ENCODE data around the gene GALNT8.

GALNT8 gene

DNA sequence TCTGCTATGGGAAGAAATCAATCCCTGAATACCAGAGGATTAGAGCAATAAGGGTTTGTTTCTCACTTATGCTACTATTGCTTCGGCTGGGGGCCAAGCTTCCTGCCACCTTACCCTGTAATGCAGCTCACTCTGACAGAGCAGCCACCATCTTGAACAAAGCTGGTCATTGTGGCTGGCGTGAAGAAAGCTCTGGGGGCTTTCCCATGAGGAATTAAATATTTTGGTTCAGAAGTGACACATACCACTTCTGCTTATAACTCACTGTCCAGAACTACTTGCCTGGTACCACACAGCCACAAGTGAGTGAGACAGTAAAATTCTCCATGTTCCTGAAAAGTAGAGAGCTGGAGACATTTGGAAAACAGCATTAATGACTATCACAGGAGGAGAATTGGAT, 82.6 kb downstream of the GALNT8 start:
- DNase-seq: no peak

- no peak for DNase-seq
Measured at GRCh38 chr12:4806439-4807115, 86.4 kb downstream of the GALNT8 start.

GRCh38 chr12:4807116-4807783, 87.0 kb downstream of the GALNT8 start:
- no peak for DNase-seq

DNA sequence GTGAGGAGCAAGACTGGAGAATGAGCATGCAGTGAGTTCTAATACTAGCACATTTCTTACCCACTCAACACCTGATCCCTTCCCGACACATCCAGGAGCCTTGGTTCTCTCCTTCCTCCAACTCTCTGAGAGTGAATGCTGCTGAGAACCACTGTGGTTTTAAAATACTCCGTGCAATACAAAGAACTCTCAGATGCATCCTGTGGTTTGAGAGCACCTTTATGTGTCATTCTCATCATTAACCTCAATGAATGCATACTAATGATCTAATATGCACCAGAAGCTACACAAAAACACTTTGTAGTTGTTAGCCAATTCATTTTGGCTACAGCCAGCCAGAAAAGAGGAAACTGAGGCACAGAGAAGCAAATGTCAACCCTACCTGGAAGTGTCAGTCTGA, 87.6 kb downstream of the GALNT8 start:
- DNase-seq: no peak

DNA sequence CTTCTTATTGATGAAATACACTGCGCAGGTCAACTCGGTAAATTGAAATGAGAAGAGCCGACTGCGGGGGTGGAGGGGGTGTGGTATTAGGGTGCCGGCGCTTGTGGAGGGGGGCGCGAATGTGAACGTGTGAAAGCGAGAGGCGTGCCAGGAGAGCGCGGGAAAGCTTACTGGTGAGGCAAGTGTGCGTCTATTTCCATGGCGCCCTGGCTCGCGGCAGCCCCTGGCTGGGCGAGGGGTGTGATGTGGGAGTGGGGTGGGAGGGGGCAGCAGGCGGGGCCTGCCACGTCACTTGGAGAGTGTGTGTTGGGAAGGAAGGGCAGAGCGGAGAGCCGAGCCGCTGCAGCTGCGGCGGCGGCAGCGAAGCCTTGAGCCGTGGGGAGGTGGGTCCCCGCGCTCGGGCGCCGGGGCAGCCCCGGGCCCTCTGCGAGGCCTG, 88.8 kb downstream of the GALNT8 start:
- no peak for DNase-seq

GRCh38 chr12:4809449-4810218, 89.4 kb downstream of the GALNT8 start:
- DNase-seq: no peak

DNA sequence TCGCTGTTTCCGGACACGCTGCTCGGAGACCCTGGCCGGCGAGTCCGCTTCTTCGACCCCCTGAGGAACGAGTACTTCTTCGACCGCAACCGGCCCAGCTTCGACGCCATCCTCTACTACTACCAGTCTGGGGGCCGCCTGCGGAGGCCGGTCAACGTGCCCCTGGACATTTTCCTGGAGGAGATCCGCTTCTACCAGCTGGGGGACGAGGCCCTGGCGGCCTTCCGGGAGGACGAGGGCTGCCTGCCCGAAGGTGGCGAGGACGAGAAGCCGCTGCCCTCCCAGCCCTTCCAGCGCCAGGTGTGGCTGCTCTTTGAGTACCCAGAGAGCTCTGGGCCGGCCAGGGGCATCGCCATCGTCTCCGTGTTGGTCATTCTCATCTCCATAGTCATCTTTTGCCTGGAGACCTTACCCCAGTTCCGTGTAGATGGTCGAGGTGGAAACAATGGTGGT, 90.0 kb downstream of the GALNT8 start:
- no peak for DNase-seq

GRCh38 chr12:4812624-4813327, 92.6 kb downstream of the GALNT8 start:
- DNase-seq: no peak

GRCh38 chr12:4813741-4814140, 93.5 kb downstream of the GALNT8 start:
- no peak for DNase-seq

DNA sequence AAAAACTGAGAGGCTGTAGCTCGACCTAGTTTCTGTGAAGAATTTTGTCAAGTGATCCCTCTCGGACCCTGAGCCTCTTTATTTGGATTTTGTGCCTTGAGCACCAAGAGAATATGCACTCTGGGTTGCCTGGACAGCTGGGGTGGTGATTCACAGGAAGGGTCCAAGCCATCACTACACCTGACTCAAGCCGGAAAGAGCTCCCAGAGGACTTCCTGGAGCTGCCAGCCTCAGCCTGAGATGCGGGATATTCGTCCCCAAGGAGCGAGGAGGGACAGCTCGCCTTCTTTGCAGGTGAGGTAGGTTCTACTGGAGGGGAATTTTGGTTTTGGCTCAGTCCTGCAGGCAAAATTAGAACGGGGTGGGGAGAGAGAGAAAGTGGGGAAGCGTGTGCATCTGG, 94.3 kb downstream of the GALNT8 start:
- no peak for DNase-seq

DNA sequence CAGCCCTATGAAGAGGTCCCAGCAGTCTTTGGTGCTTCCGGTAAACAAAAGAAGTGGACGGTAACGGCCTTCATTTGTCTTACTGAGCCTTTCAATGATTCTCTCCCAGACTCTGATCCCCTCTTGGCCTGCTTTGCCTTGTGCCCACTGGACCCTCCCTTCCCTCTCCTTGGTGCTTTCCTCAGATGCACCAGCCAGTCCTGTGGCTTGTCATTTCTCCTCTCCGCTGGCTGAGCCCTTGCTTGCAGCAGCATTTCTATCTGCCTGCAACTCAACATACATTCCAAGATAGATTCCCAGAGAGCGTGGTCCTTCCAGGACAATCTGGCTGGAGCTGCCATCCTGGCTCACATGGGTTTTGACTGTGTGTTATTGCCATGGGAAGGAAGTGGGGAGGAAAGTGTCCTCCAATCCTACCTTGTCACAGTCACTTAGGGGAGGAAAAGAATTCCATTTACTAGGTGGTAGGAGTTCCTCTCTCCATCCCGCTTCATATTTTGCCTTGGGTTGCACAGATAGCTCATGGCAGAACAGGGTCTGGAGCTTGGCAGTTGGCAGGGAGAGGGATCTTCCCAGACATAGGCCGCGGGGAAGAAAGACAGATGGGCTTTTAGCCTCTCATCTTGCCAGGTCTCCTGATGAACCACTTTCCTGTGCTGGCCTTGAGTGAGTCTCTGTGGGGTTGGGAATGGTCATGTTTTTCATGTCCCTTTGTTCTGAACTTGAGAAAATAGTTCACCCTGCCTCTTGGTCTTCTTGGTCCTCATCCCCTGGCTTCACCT, 96.7 kb downstream of the GALNT8 start:
- DNase-seq: no peak

DNA sequence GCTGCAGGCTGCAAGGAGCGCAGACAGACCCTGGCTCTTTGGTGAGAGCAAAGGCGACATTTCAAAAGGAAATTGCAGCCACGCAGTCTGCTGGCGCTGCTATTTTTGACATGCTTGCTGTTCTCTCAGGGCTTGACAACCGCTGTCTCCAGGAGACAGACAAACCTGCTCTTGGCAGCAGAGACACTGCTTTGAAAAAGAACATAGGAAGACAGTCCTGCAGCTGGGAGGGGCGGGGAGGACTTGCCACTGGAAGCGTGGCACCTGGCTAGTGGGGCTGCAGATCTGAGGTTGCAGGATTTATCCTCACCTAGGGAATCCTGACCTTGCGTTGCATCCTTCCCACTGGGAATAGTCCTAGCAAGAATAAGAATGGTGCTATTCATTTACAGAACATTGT, 97.7 kb downstream of the GALNT8 start:
- DNase-seq: no peak

GRCh38 chr12:4819654-4820053, 99.5 kb downstream of the GALNT8 start:
- DNase-seq: no peak

- DNase-seq: no peak
Measured at GRCh38 chr12:4820971-4821370, 100.8 kb downstream of the GALNT8 start.
